SU-DHL-6 (cell line): ENCODE results near the gene ZNF837.

ENCODE experiments used
- CTCF ChIP-seq: fragments of 200-600 bp; sonication (generic); IDR thresholded peaks from one replicate; pipeline ENCODE4 v1.5.1; 2017; ENCODE audit warnings: antibody characterized with exemption, mild to moderate bottlenecking, low read length, moderate library complexity; ENCODE audit not compliant: insufficient read depth, poor library complexity, severe bottlenecking
- EZH2phosphoT487 ChIP-seq: fragments of 200-600 bp; sonication (generic), shearing (Covaris generic); conservative IDR thresholded peaks from 2 replicates; pipeline ENCODE4 v1.6.1; 2018; ENCODE audit warnings: mild to moderate bottlenecking, antibody characterized with exemption, low read length, moderate library complexity, mixed read lengths

GRCh38 chr19:58380037-58380661, 681 bp downstream of the ZNF837 start:
- TF ChIP-seq CTCF (no peak), EZH2phosphoT487 (no peak)
